ENCODE results near the gene PDGFD. TPM values are rescaled to one million over a fixed set of nuclear protein-coding genes. Genes with fewer than 3 reads are reported as not detected.

Gene PDGFD
- total RNA-seq, 4 donors from 2014 or later, result 26.0 to 72.4 (median 29.6) TPM

DNA sequence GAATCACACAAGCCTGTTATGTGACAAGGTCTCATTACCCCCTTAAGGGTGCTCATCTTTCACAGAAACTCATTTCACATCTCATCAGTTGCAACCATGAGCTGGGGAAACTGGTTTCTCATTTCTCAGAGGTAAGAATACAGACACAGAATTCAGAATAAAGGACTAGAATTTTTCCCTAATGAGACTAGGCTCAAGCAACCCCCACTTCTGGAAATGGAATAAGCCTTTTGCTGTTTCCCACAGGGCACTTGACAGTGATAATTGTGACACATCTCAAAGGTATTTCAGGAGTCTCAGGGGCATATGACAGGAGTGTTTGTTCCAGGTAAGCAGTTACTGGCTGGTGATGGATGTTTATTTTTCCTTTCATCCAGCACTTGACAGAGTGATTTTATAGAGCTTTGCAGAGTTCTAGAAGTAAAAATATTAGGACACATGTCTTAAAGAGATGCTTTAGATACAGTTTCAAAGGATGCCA is 240.5 kb downstream of the PDGFD start:
- Histone ChIP-seq H3K27ac (peak overlapping the region in 1 of 4 donors; percentile 12), H3K4me3 (no peak overlapping the region), H3K4me1 (no peaks in the 10 kb centered on the region), H3K9me3 (no peaks in the 10 kb centered on the region), H3K36me3 (no peaks in the 10 kb centered on the region), H3K27me3 (no peaks in the 10 kb centered on the region)
- TF ChIP-seq EP300 (IDR thresholded peaks at IDR 0.05) (no peak), POLR2A (IDR thresholded peaks at IDR 0.05) (no peak)
- TF ChIP-seq, protein P1, sequence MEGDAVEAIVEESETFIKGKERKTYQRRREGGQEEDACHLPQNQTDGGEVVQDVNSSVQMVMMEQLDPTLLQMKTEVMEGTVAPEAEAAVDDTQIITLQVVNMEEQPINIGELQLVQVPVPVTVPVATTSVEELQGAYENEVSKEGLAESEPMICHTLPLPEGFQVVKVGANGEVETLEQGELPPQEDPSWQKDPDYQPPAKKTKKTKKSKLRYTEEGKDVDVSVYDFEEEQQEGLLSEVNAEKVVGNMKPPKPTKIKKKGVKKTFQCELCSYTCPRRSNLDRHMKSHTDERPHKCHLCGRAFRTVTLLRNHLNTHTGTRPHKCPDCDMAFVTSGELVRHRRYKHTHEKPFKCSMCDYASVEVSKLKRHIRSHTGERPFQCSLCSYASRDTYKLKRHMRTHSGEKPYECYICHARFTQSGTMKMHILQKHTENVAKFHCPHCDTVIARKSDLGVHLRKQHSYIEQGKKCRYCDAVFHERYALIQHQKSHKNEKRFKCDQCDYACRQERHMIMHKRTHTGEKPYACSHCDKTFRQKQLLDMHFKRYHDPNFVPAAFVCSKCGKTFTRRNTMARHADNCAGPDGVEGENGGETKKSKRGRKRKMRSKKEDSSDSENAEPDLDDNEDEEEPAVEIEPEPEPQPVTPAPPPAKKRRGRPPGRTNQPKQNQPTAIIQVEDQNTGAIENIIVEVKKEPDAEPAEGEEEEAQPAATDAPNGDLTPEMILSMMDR (IDR thresholded peaks at IDR 0.05), result no peak
- DNase-seq (ENCODE audit: low spot score in 2 of 2), result no peak

DNA sequence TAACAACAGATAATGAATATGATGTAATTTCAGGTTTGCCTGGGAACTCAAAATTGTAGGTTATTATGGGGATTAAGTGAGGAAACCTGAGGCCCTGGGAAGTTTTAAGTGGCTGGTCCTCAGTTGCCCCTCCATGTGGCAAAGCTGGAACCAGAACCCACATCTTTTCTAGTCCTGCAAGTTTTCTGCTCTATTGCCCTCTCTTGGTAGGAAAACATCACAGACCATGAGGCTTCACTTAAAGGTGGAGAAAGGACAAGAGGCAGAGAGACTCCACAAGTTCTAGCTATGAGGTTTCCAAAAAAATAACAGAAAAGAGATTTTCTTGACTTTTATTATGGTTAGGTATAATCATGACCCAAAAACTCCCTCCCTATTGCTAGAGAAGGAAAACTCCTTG is 243.0 kb downstream of the PDGFD start:
- Histone ChIP-seq H3K27me3 (no peaks in the 10 kb centered on the region), H3K36me3 (no peaks in the 10 kb centered on the region), H3K9me3 (no peaks in the 10 kb centered on the region), H3K4me1 (no peaks in the 10 kb centered on the region), H3K4me3 (no peak overlapping the region), H3K27ac (no peak overlapping the region)
- no peak for DNase-seq (ENCODE audit: low spot score in 2 of 2)
- TF ChIP-seq EP300 (IDR thresholded peaks at IDR 0.05), result no peak
- no peak for TF ChIP-seq POLR2A (IDR thresholded peaks at IDR 0.05)
- TF ChIP-seq, protein P1 (IDR thresholded peaks at IDR 0.05), result no peak

DNA sequence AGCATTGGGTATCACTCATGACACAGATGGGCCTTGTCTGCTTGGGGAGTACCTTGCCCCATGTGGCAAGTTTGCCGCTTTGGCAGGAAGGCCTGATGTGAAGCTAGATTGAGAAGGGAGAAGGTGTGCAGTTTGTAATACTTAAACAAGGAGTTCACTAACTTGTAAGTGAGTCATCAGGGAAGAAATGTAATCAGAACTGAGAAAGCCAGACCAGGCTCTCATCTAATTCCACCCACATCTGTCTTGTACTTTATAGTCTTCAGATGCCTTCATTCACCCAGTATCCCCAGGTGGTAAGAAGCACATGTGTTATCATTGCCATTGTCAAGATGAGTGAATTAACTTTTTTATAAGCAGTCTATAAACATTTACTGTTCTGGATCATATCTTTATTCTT is 243.5 kb downstream of the PDGFD start:
- H3K9me3 ChIP-seq, result no peaks in the 10 kb centered on the region
- 92 to 95% methylated on average over 1 of the region's 1 CpG for WGBS, 2 donors
- TF ChIP-seq EP300 (IDR thresholded peaks at IDR 0.05), result no peak
- TF ChIP-seq, protein P1 (IDR thresholded peaks at IDR 0.05), result no peak
- TF ChIP-seq POLR2A (IDR thresholded peaks at IDR 0.05), result no peak
- no peak overlapping the region for H3K27ac ChIP-seq
- H3K27me3 ChIP-seq, result no peaks in the 10 kb centered on the region
- H3K4me1 ChIP-seq, result no peaks in the 10 kb centered on the region
- no peak for DNase-seq (ENCODE audit: low spot score in 2 of 2)
- no peak overlapping the region for H3K4me3 ChIP-seq
- no peaks in the 10 kb centered on the region for H3K36me3 ChIP-seq

DNA sequence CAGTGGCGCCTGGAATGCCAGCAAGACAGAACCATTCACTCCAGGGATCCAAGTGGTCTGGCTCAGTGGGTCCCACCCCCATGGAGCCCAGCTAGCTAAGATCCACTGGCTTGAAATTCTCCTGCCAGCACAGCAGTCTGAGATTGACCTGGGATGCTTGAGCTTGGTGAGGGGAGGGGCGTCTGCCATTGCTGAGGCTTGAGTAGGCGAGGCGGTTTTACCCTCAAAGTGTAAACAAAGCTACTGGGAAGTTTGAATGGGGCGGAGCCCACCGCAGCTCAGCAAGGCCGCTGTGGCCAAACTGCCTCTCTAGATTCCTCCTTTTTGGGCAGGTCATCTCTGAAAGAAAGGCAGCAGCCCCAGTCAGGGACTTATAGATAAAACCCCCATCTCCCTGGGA is 253.2 kb downstream of the PDGFD start:
- Histone ChIP-seq H3K27ac (no peak overlapping the region), H3K4me1 (no peaks in the 10 kb centered on the region), H3K27me3 (no peaks in the 10 kb centered on the region), H3K9me3 (peaks cover 0 to 7% (median 3%) of the 10 kb centered on the region in 4 donors), H3K36me3 (peaks cover 0 to 5% (median 0%) of the 10 kb centered on the region in 3 donors), H3K4me3 (no peak overlapping the region)
- no peak for TF ChIP-seq EP300 (IDR thresholded peaks at IDR 0.05)
- TF ChIP-seq, protein P1 (IDR thresholded peaks at IDR 0.05), result no peak
- no peak for TF ChIP-seq POLR2A (IDR thresholded peaks at IDR 0.05)
- no peak for DNase-seq (ENCODE audit: low spot score in 2 of 2)
- 88 to 93% methylated on average over 6 of the region's 7 CpGs for WGBS, 2 donors

DNA sequence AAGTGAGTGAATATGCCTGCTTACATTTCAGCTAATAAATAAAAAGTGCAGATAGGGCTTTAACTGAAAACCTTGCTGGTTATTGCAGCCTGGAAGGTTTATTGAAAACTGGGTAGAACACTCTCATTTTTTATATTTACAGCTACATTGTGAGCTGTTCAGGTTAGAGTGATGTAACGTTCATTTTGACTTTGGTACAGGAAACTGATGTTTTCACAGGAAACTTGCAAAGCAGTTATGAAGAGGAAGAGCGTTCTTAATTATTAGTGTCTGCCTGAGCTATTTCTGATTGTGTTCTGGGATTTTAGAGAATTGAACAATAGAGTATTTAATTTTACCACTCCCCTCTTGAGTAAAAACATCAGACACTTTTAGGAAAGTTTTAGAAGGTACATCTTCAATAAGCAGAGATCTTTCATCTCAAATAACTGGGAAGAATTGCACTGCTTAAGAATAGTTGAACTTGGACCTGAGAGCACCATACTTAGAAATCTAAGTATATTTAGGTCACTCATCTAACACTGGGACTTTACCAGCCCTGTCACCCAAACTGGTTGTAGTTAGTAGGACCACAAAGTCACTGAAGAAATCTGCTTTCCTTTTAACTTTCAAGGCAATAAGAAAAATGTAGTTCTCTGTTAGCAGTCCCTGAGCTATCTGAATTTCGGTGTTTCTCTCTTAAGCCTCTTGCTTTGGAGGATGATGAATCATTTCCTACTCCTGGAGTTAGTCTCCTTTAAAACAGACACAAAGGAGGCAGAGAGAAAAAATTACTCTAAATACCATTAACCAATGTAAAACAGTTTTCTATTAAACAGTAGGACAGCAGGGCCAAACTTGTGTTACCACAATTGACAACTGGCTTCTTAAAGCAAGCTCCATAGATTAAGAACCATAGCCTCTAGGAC is 256.1 kb downstream of the PDGFD start:
- WGBS, 2 donors, result 55 to 62% methylated on average over 3 of the region's 3 CpGs
- H3K36me3 ChIP-seq, result peaks cover 0 to 5% (median 0%) of the 10 kb centered on the region in 3 donors

More for the DNA sequence above, 256.1 kb downstream of the PDGFD start:
- Histone ChIP-seq H3K27ac (peak overlapping the region in 1 of 4 donors; percentile 35), H3K4me3 (no peak overlapping the region), H3K27me3 (no peaks in the 10 kb centered on the region), H3K4me1 (peaks cover 0 to 7% (median 0%) of the 10 kb centered on the region in 4 donors), H3K9me3 (peaks cover 0 to 5% (median under 1%) of the 10 kb centered on the region in 4 donors)
- TF ChIP-seq, protein P1 (IDR thresholded peaks at IDR 0.05), result no peak
- TF ChIP-seq EP300 (IDR thresholded peaks at IDR 0.05), result no peak
- no peak for DNase-seq (ENCODE audit: low spot score in 2 of 2)

Data from tibial nerve (tissue), 4 donors.